ENCODE data around the gene CRYBB2. TPM values are rescaled to one million over a fixed set of nuclear protein-coding genes. Genes with fewer than 3 reads are reported as not detected.
A peak's percentile ranks its signal among the peaks of the same experiment; 100 is the strongest.

Gene CRYBB2
- polyA plus RNA-seq (2013) = not detected

GRCh38 chr22:25219211-25219689 lies at the start of gene CRYBB2:
TSS of gene CRYBB2 (plus strand) at chr22:25219639. CDS start at chr22:25221430, 1,791 bp downstream.
- H3K9me3 ChIP-seq (ENCODE audit: control extremely low read depth in 1 of 5, control insufficient read depth in 4 of 5, insufficient read depth in 2 of 5, low read depth in 1 of 5, low read length in 4 of 5) = no peaks in the 10 kb centered on the region
- ChIA-PET CTCF (no interaction called here), POLR2A (no interaction called here)
- H3K36me3 ChIP-seq (ENCODE audit: control insufficient read depth in 4 of 4, insufficient read depth in 4 of 4, low read length in 3 of 4) = no peaks in the 10 kb centered on the region
- no peak within 1 kb of the TSS for H3K4me3 ChIP-seq (ENCODE audit: control insufficient read depth in 1 of 7, extremely low read depth in 1 of 7, insufficient read depth in 4 of 7, low read depth in 2 of 7, low read length in 6 of 7)
- H3K4me1 ChIP-seq (ENCODE audit: control extremely low read depth in 1 of 4, control insufficient read depth in 4 of 4, insufficient read depth in 4 of 4, low read length in 3 of 4) = no peaks in the 10 kb centered on the region
- 89% methylated on average over 19 of the region's 19 CpGs for WGBS (ENCODE audit: insufficient coverage)
- peaks cover 0 to 31% (median 3%) of the 10 kb centered on the region in 5 experiments for H3K27me3 ChIP-seq (replicated peaks in 2 of 5; ENCODE audit: control insufficient read depth in 4 of 5, insufficient read depth in 5 of 5, low read length in 4 of 5)
- no peak within 1 kb of the TSS for H3K27ac ChIP-seq (ENCODE audit: insufficient read depth in 1 of 2, low read depth in 1 of 2, low read length in 2 of 2, poor library complexity in 1 of 2, severe bottlenecking in 2 of 2)
- DNase-seq = no peak

- H3K36me3 ChIP-seq (ENCODE audit: control insufficient read depth in 4 of 4, insufficient read depth in 4 of 4, low read length in 3 of 4) = no peaks in the 10 kb centered on the region
- ChIA-PET CTCF (interaction anchor here (2.7 kb wide), 1 partner anchor 59 kb away, joined by 11 read pairs; no protein-coding TSS in a partner anchor), POLR2A (no interaction called here)
- no peak overlapping the region for H3K27ac ChIP-seq (ENCODE audit: insufficient read depth in 1 of 2, low read depth in 1 of 2, low read length in 2 of 2, poor library complexity in 1 of 2, severe bottlenecking in 2 of 2)
- no peaks in the 10 kb centered on the region for H3K4me1 ChIP-seq (ENCODE audit: control extremely low read depth in 1 of 4, control insufficient read depth in 4 of 4, insufficient read depth in 4 of 4, low read length in 3 of 4)
- no peaks in the 10 kb centered on the region for H3K9me3 ChIP-seq (ENCODE audit: control extremely low read depth in 1 of 5, control insufficient read depth in 4 of 5, insufficient read depth in 2 of 5, low read depth in 1 of 5, low read length in 4 of 5)
- no peaks in the 10 kb centered on the region for H3K27me3 ChIP-seq (replicated peaks in 2 of 5; ENCODE audit: control insufficient read depth in 4 of 5, insufficient read depth in 5 of 5, low read length in 4 of 5)
- no peak for DNase-seq
- H3K4me3 ChIP-seq (ENCODE audit: control insufficient read depth in 1 of 7, extremely low read depth in 1 of 7, insufficient read depth in 4 of 7, low read depth in 2 of 7, low read length in 6 of 7) = no peak overlapping the region
- 97% methylated on average over 8 of the region's 16 CpGs for WGBS (ENCODE audit: insufficient coverage)
Observed at GRCh38 chr22:25170426-25170980, 48.9 kb upstream of the CRYBB2 start.

- peak; percentile 26 to 36 (median 31) for DNase-seq
- Histone ChIP-seq H3K9me3 (ENCODE audit: control extremely low read depth in 1 of 5, control insufficient read depth in 4 of 5, insufficient read depth in 2 of 5, low read depth in 1 of 5, low read length in 4 of 5) (no peaks in the 10 kb centered on the region), H3K4me3 (ENCODE audit: control insufficient read depth in 1 of 7, extremely low read depth in 1 of 7, insufficient read depth in 4 of 7, low read depth in 2 of 7, low read length in 6 of 7) (no peak overlapping the region), H3K36me3 (ENCODE audit: control insufficient read depth in 4 of 4, insufficient read depth in 4 of 4, low read length in 3 of 4) (no peaks in the 10 kb centered on the region), H3K4me1 (ENCODE audit: control extremely low read depth in 1 of 4, control insufficient read depth in 4 of 4, insufficient read depth in 4 of 4, low read length in 3 of 4) (no peaks in the 10 kb centered on the region), H3K27ac (ENCODE audit: insufficient read depth in 1 of 2, low read depth in 1 of 2, low read length in 2 of 2, poor library complexity in 1 of 2, severe bottlenecking in 2 of 2) (no peak overlapping the region), H3K27me3 (replicated peaks in 2 of 5; ENCODE audit: control insufficient read depth in 4 of 5, insufficient read depth in 5 of 5, low read length in 4 of 5) (no peaks in the 10 kb centered on the region)
- 96% methylated on average over 3 of the region's 5 CpGs for WGBS (ENCODE audit: insufficient coverage)
- ChIA-PET CTCF (interaction anchor here (0.7 to 2.7 kb wide), 4 partner anchors 12 to 94 kb away, joined by 3 to 11 read pairs (median 5); no protein-coding TSS in a partner anchor), POLR2A (no interaction called here)
Observed at GRCh38 chr22:25172153-25172552, 47.3 kb upstream of the CRYBB2 start.

GRCh38 chr22:25174156-25174887 lies 45.1 kb upstream of the CRYBB2 start:
- peaks cover 0 to 2% (median 0%) of the 10 kb centered on the region in 5 experiments for H3K9me3 ChIP-seq (ENCODE audit: control extremely low read depth in 1 of 5, control insufficient read depth in 4 of 5, insufficient read depth in 2 of 5, low read depth in 1 of 5, low read length in 4 of 5)
- 97% methylated on average over 12 of the region's 13 CpGs for WGBS (ENCODE audit: insufficient coverage)
- CTCF ChIA-PET = interaction anchor here (0.6 to 1.5 kb wide), 2 partner anchors 93 to 129 kb away, joined by 3 to 6 read pairs; no protein-coding TSS in a partner anchor

GRCh38 chr22:25174888-25175411 lies 44.5 kb upstream of the CRYBB2 start:
- H3K27ac ChIP-seq (ENCODE audit: insufficient read depth in 1 of 2, low read depth in 1 of 2, low read length in 2 of 2, poor library complexity in 1 of 2, severe bottlenecking in 2 of 2) = no peak overlapping the region
- ChIA-PET CTCF (interaction anchor here (1.5 kb wide), 1 partner anchor 94 kb away, joined by 6 read pairs; no protein-coding TSS in a partner anchor), POLR2A (no interaction called here)
- H3K4me3 ChIP-seq (ENCODE audit: control insufficient read depth in 1 of 7, extremely low read depth in 1 of 7, insufficient read depth in 4 of 7, low read depth in 2 of 7, low read length in 6 of 7) = no peak overlapping the region
- WGBS (ENCODE audit: insufficient coverage) = 99% methylated on average over 4 of the region's 6 CpGs
- peaks cover 0 to 6% (median 1%) of the 10 kb centered on the region in 5 experiments for H3K9me3 ChIP-seq (ENCODE audit: control extremely low read depth in 1 of 5, control insufficient read depth in 4 of 5, insufficient read depth in 2 of 5, low read depth in 1 of 5, low read length in 4 of 5)
- H3K4me1 ChIP-seq (ENCODE audit: control extremely low read depth in 1 of 4, control insufficient read depth in 4 of 4, insufficient read depth in 4 of 4, low read length in 3 of 4) = no peaks in the 10 kb centered on the region
- no peaks in the 10 kb centered on the region for H3K36me3 ChIP-seq (ENCODE audit: control insufficient read depth in 4 of 4, insufficient read depth in 4 of 4, low read length in 3 of 4)
- H3K27me3 ChIP-seq (replicated peaks in 2 of 5; ENCODE audit: control insufficient read depth in 4 of 5, insufficient read depth in 5 of 5, low read length in 4 of 5) = no peaks in the 10 kb centered on the region
- DNase-seq = no peak

More at GRCh38 chr22:25174156-25174887, 45.1 kb upstream of the CRYBB2 start:
- Histone ChIP-seq H3K4me3 (ENCODE audit: control insufficient read depth in 1 of 7, extremely low read depth in 1 of 7, insufficient read depth in 4 of 7, low read depth in 2 of 7, low read length in 6 of 7) (no peak overlapping the region), H3K27me3 (replicated peaks in 2 of 5; ENCODE audit: control insufficient read depth in 4 of 5, insufficient read depth in 5 of 5, low read length in 4 of 5) (no peaks in the 10 kb centered on the region), H3K4me1 (ENCODE audit: control extremely low read depth in 1 of 4, control insufficient read depth in 4 of 4, insufficient read depth in 4 of 4, low read length in 3 of 4) (no peaks in the 10 kb centered on the region), H3K36me3 (ENCODE audit: control insufficient read depth in 4 of 4, insufficient read depth in 4 of 4, low read length in 3 of 4) (no peaks in the 10 kb centered on the region), H3K27ac (ENCODE audit: insufficient read depth in 1 of 2, low read depth in 1 of 2, low read length in 2 of 2, poor library complexity in 1 of 2, severe bottlenecking in 2 of 2) (no peak overlapping the region)
- POLR2A ChIA-PET = no interaction called here
- no peak for DNase-seq

- peaks cover 0 to 12% (median 1%) of the 10 kb centered on the region in 5 experiments for H3K9me3 ChIP-seq (ENCODE audit: control extremely low read depth in 1 of 5, control insufficient read depth in 4 of 5, insufficient read depth in 2 of 5, low read depth in 1 of 5, low read length in 4 of 5)
- no peaks in the 10 kb centered on the region for H3K4me1 ChIP-seq (ENCODE audit: control extremely low read depth in 1 of 4, control insufficient read depth in 4 of 4, insufficient read depth in 4 of 4, low read length in 3 of 4)
- ChIA-PET POLR2A (no interaction called here), CTCF (interaction anchor here (1.4 kb wide), 1 partner anchor 94 kb away, joined by 6 read pairs; no protein-coding TSS in a partner anchor)
- H3K27me3 ChIP-seq (replicated peaks in 2 of 5; ENCODE audit: control insufficient read depth in 4 of 5, insufficient read depth in 5 of 5, low read length in 4 of 5) = no peaks in the 10 kb centered on the region
- DNase-seq = no peak
- no peaks in the 10 kb centered on the region for H3K36me3 ChIP-seq (ENCODE audit: control insufficient read depth in 4 of 4, insufficient read depth in 4 of 4, low read length in 3 of 4)
- 97% methylated on average over 4 of the region's 6 CpGs for WGBS (ENCODE audit: insufficient coverage)
- no peak overlapping the region for H3K4me3 ChIP-seq (ENCODE audit: control insufficient read depth in 1 of 7, extremely low read depth in 1 of 7, insufficient read depth in 4 of 7, low read depth in 2 of 7, low read length in 6 of 7)
- no peak overlapping the region for H3K27ac ChIP-seq (ENCODE audit: insufficient read depth in 1 of 2, low read depth in 1 of 2, low read length in 2 of 2, poor library complexity in 1 of 2, severe bottlenecking in 2 of 2)
Observed at GRCh38 chr22:25176175-25176574, 43.3 kb upstream of the CRYBB2 start.

GRCh38 chr22:25176799-25177198 lies 42.6 kb upstream of the CRYBB2 start:
- DNase-seq = no peak
- no peaks in the 10 kb centered on the region for H3K36me3 ChIP-seq (ENCODE audit: control insufficient read depth in 4 of 4, insufficient read depth in 4 of 4, low read length in 3 of 4)
- CTCF ChIA-PET = interaction anchor here (1.4 kb wide), 1 partner anchor 95 kb away, joined by 6 read pairs; no protein-coding TSS in a partner anchor
- no peaks in the 10 kb centered on the region for H3K4me1 ChIP-seq (ENCODE audit: control extremely low read depth in 1 of 4, control insufficient read depth in 4 of 4, insufficient read depth in 4 of 4, low read length in 3 of 4)
- POLR2A ChIA-PET = no interaction called here
- no peak overlapping the region for H3K27ac ChIP-seq (ENCODE audit: insufficient read depth in 1 of 2, low read depth in 1 of 2, low read length in 2 of 2, poor library complexity in 1 of 2, severe bottlenecking in 2 of 2)
- H3K4me3 ChIP-seq (ENCODE audit: control insufficient read depth in 1 of 7, extremely low read depth in 1 of 7, insufficient read depth in 4 of 7, low read depth in 2 of 7, low read length in 6 of 7) = no peak overlapping the region
- no CpG with 5 or more reads among the region's 3 CpGs for WGBS (ENCODE audit: insufficient coverage)
- no peaks in the 10 kb centered on the region for H3K27me3 ChIP-seq (replicated peaks in 2 of 5; ENCODE audit: control insufficient read depth in 4 of 5, insufficient read depth in 5 of 5, low read length in 4 of 5)
- H3K9me3 ChIP-seq (ENCODE audit: control extremely low read depth in 1 of 5, control insufficient read depth in 4 of 5, insufficient read depth in 2 of 5, low read depth in 1 of 5, low read length in 4 of 5) = peaks cover 0 to 14% (median 1%) of the 10 kb centered on the region in 5 experiments

Data from common myeloid progenitor, CD34-positive (primary cell).